Activated CD4-positive, alpha-beta T cell treated with anti-CD3 and anti-CD28 coated beads for 36 hours (primary cell): ENCODE results near the gene SLC25A19. TPM values are rescaled to one million over a fixed set of nuclear protein-coding genes. Genes with fewer than 3 reads are reported as not detected.

Source experiments
- total RNA-seq, 2 experiments: library from RNA; stranded (reverse); gene quantifications; one replicate each; pipeline ENCODE4 v1.2.3, GENCODE V29; 2021

Gene SLC25A19
- total RNA-seq, 2 experiments from 2014 or later: 67.8 to 79.7 TPM

Other genes with a start within 250 kb of the SLC25A19 start
- 100 to 1,000 TPM; 194 to 237 TPM for gene ATP5PD, start 242.5 kb downstream of the SLC25A19 start, total RNA-seq
- 10 to 100 TPM; 15.3 to 16.7 TPM for gene KCTD2, start 242.2 kb downstream of the SLC25A19 start, total RNA-seq
- gene SLC16A5, start 201.5 kb downstream of the SLC25A19 start, total RNA-seq: 1 to 10 TPM; 6.0 to 6.5 TPM
- gene ARMC7, start 179.5 kb downstream of the SLC25A19 start, total RNA-seq: 1 to 10 TPM; 6.7 to 7.7 TPM
- 10 to 100 TPM; 51.7 to 61.5 TPM for gene NT5C, start 157.7 kb downstream of the SLC25A19 start, total RNA-seq
- 100 to 1,000 TPM; 234 to 238 TPM for gene JPT1, start 134.9 kb downstream of the SLC25A19 start, total RNA-seq
- gene SUMO2, start 106.5 kb downstream of the SLC25A19 start, total RNA-seq: 100 to 1,000 TPM; 594 to 727 TPM
- gene NUP85, start 83.8 kb downstream of the SLC25A19 start, total RNA-seq: 100 to 1,000 TPM; 130 to 160 TPM
- gene GGA3, start 27.8 kb downstream of the SLC25A19 start, total RNA-seq: 10 to 100 TPM; 72.9 to 76.7 TPM
- gene MRPS7, start 27.6 kb downstream of the SLC25A19 start, total RNA-seq: 10 to 100 TPM; 51.4 to 63.8 TPM
- 10 to 100 TPM; 39.0 to 39.1 TPM for gene MIF4GD, start 18.2 kb downstream of the SLC25A19 start, total RNA-seq
- gene GRB2, start 116.2 kb upstream of the SLC25A19 start, total RNA-seq: 100 to 1,000 TPM; 157 to 168 TPM
- gene TMEM94, start 167.2 kb upstream of the SLC25A19 start, total RNA-seq: 10 to 100 TPM; 51.4 to 62.5 TPM
- 1 to 10 TPM; 2.9 to 3.0 TPM for gene CASKIN2, start 226.1 kb upstream of the SLC25A19 start, total RNA-seq
- gene TSEN54, start 227.1 kb upstream of the SLC25A19 start, total RNA-seq: 10 to 100 TPM; 29.2 to 35.1 TPM
- 1 to 10 TPM; 7.1 to 9.6 TPM for gene LLGL2, start 236.3 kb upstream of the SLC25A19 start, total RNA-seq